K562 (cell line): Measurements from ENCODE around the gene IGSF3. TPM values are rescaled to one million over a fixed set of nuclear protein-coding genes. Genes with fewer than 3 reads are reported as not detected.

ENCODE experiments used
- ARID2 ChIP-seq: fragments of 450-650 bp; IDR thresholded peaks from 2 replicates; pipeline ENCODE4 v1.6.1; 2017; ENCODE audit warnings: antibody characterized with exemption, mild to moderate bottlenecking
- ATF1 ChIP-seq, 2 experiments: fragments of 450-650 bp in 1 of 2; IDR thresholded peaks; 2 replicates each; pipeline ENCODE4 v1.6.1; 2016; ENCODE audit warnings: missing compliant biosample characterization in 1 of 2, missing genetic modification characterization in 1 of 2
- ATF3 ChIP-seq, 2 experiments: fragments of 450-650 bp in 1 of 2; sonication (generic) in 1 of 2; formaldehyde crosslinking in 1 of 2; IDR thresholded peaks in 1 of 2; conservative IDR thresholded peaks in 1 of 2; 2 replicates each; pipeline versions ENCODE4 v1.6.1 to v1.8.1; 2016 to 2023; ENCODE audit warnings: mild to moderate bottlenecking in 2 of 2, moderate library complexity in 2 of 2, inconsistent platforms in 1 of 2, missing genetic modification reagents in 1 of 2
- ATF7 ChIP-seq: fragments of 450-650 bp; IDR thresholded peaks from 2 replicates; pipeline ENCODE4 v1.7.1; 2014; ENCODE audit warnings: mild to moderate bottlenecking, moderate library complexity
- CREB1 ChIP-seq, 2 experiments: sonication (generic) in 1 of 2; formaldehyde crosslinking in 1 of 2; IDR thresholded peaks; 2 replicates each; pipeline versions ENCODE4 v1.6.1 to v1.8.0; 2012 to 2022; ENCODE audit warnings: inconsistent platforms in 1 of 2, mild to moderate bottlenecking in 1 of 2, missing genetic modification reagents in 1 of 2, moderate library complexity in 1 of 2
- CREM ChIP-seq: IDR thresholded peaks from 2 replicates; pipeline ENCODE4 v1.6.1; 2014; ENCODE audit warnings: antibody characterized with exemption, low read depth
- DEAF1 ChIP-seq: fragments of 450-650 bp; formaldehyde crosslinking; IDR thresholded peaks from 2 replicates; pipeline ENCODE4 v1.4.0; 2020; ENCODE audit warnings: mild to moderate bottlenecking, moderate library complexity
- FOXP4 ChIP-seq: sonication (generic); formaldehyde crosslinking; IDR thresholded peaks from 2 replicates; pipeline ENCODE4 v1.8.0; 2022; ENCODE audit warnings: mild to moderate bottlenecking, missing genetic modification reagents, borderline replicate concordance
- MAFG ChIP-seq: fragments of 450-650 bp; conservative IDR thresholded peaks from 2 replicates; pipeline ENCODE4 v1.6.1; 2016; ENCODE audit warnings: missing genetic modification characterization, missing compliant biosample characterization
- MYC ChIP-seq, 2 experiments: fragments of 250-450 bp in 1 of 2; sonication (Bioruptor Pico) in 1 of 2; IDR thresholded peaks; 2 replicates each; pipeline versions ENCODE4 v1.5.1 to v1.6.1; 2012 to 2021; ENCODE audit warnings: low read depth in 2 of 2, borderline replicate concordance in 1 of 2, improper control_type of control experiment in 1 of 2, low read length in 1 of 2, mild to moderate bottlenecking in 1 of 2, moderate library complexity in 1 of 2
- PHF8 ChIP-seq: fragments of 200-600 bp; sonication (generic); IDR thresholded peaks from 2 replicates; pipeline ENCODE4 v1.6.1; 2012; ENCODE audit warnings: mixed run types, mild to moderate bottlenecking, inconsistent platforms, low read length, moderate library complexity, borderline replicate concordance
- POU5F1 ChIP-seq: fragments of 150-350 bp; IDR thresholded peaks from 2 replicates; pipeline ENCODE4 v1.6.1; 2014; ENCODE audit warnings: borderline replicate concordance, low read length, low read depth, mild to moderate bottlenecking; ENCODE audit not compliant: partially characterized antibody
- SMARCE1 ChIP-seq: fragments of 450-650 bp; IDR thresholded peaks from 2 replicates; pipeline ENCODE4 v1.7.1; 2016; ENCODE audit warnings: mild to moderate bottlenecking
- TEAD4 ChIP-seq, 2 experiments: sonication (generic) in 1 of 2; formaldehyde crosslinking in 1 of 2; IDR thresholded peaks; 2 replicates each; pipeline versions ENCODE4 v1.6.1 to v1.8.0; 2012 to 2022; ENCODE audit warnings: borderline replicate concordance in 1 of 2, inconsistent platforms in 1 of 2, low read length in 1 of 2, mild to moderate bottlenecking in 1 of 2, missing genetic modification reagents in 1 of 2
- ZNF12 ChIP-seq: sonication (generic); formaldehyde crosslinking; IDR thresholded peaks from 2 replicates; pipeline ENCODE4 v1.4.0; 2020; ENCODE audit warnings: mild to moderate bottlenecking, missing genetic modification reagents
- ZNF239 ChIP-seq: fragments of 250-450 bp; sonication (Bioruptor Pico); IDR thresholded peaks from 2 replicates; pipeline ENCODE4 v1.4.0; 2020; ENCODE audit warnings: mild to moderate bottlenecking
- ZNF316 ChIP-seq: fragments of 450-650 bp; IDR thresholded peaks from 2 replicates; pipeline ENCODE4 v1.6.1; 2016
- ZNF436 ChIP-seq: fragments of 250-450, 450-650 bp; sonication (Bioruptor Pico); formaldehyde crosslinking; IDR thresholded peaks from 2 replicates; pipeline ENCODE4 v1.7.0; 2020; ENCODE audit warnings: mild to moderate bottlenecking
- polyA plus RNA-seq, 8 experiments: library from polyadenylated mRNA; depleted of rRNA in 4 of 8; stranded (reverse) in 5 of 8; unstranded in 3 of 8; fragments of >200 nt; fragmentation: Nextera tagmentation in 2 of 8; fragmentation: Illumina TruSeq in 1 of 8; extraction: Ambion mirVana in 2 of 8; extraction: Trizol in 1 of 8; gene quantifications; 2 replicates each; pipeline versions ENCODE4 v1.2.1 to v1.2.3, GENCODE V29; 2011 to 2014; ENCODE audit warnings: inconsistent platforms in 1 of 8, missing spikeins in 1 of 8
- total RNA-seq, 7 experiments: library from RNA; depleted of rRNA in 6 of 7; stranded (reverse); fragments of >200 nt in 6 of 7; fragmentation: Illumina TruSeq in 2 of 7; extraction: Trizol in 2 of 7; gene quantifications; 2 replicates each; pipeline versions ENCODE4 v1.2.1 to v1.2.3, GENCODE V29; 2011 to 2021; ENCODE audit warnings: low replicate concordance in 1 of 7
- TF ChIP-seq, protein P1 (sequence below): IDR thresholded peaks from 2 replicates; pipeline ENCODE4 v1.6.1; 2012; ENCODE audit warnings: low read depth, low read length, improper control_type of control experiment, borderline replicate concordance

IGSF3 gene
- total and polyA plus RNA-seq, 9 of the 15 experiments (the other 6 are each of a cell fraction or from before 2014, with no cell fraction given), result 1.1 to 15.0 (median 8.3) TPM

DNA sequence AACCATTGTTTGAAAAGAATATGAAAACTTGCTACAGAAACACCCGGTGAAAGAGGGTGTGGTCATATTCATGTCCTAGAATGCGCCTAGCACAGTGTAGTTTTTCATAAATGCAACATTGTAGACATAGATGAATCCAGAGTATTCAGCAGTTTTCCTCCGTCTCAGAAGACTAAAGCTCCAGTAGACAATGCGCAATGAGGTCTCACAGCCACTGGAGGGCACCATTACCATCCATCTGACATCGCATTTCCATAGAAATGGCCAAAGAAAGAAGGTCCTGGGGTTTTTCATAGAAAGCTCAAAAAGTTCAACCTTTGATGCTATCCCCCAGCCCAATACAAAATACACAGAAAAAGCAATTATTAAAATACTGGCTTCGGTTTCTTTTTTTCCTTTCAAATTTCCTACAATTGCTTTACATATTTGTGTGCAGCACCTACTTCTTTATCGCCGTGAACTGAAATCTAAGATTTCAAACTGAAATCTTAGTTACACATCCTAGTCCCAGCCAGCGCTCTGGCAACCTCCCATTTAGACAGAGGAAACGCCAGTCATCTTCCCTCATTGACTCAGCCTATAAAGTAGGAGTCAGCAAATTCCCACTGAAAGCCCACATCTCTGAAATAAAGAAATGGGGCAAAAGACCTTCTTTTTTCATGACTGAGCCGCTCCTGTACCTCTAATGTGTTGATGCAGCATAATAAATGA lies 92.8 kb downstream of the IGSF3 start (continued):
- TF ChIP-seq FOXP4 (no peak), ZNF436 (CRISPR knock-in tag) (no peak), ATF1 (CRISPR knock-in tag; IDR thresholded peaks at IDR 0.05) (no peak), ATF1 (tag; IDR thresholded peaks at IDR 0.05) (peak; percentile 15; the same call in 1 of the 2 replicates), ZNF239 (CRISPR knock-in tag) (no peak), MAFG (tag) (peak; percentile 76), SMARCE1 (no peak), ZNF316 (peak; percentile 94), DEAF1 (CRISPR knock-in tag) (peak; percentile 95), ZNF12 (CRISPR knock-in tag) (no peak), MYC (IDR thresholded peaks at IDR 0.05; ENCODE audit: low read depth, low read length) (0 out of 2 replicates have a peak, but pooled peaks have one; percentile 35), MYC (CRISPR knock-in tag; IDR thresholded peaks at IDR 0.05; ENCODE audit: borderline replicate concordance, low read depth) (no peak), POU5F1 (no peak), CREM (peak; percentile 54; the same call in 1 of the 2 replicates), PHF8 (no peak), ATF3 (IDR thresholded peaks at IDR 0.05) (no peak), ATF3 (CRISPR knock-in tag; conservative IDR thresholded peaks at IDR 0.05) (0 out of 2 replicates have a peak, but pooled peaks have one; percentile 35), ATF7 (peak; percentile 32; the same call in 1 of the 2 replicates), TEAD4 (IDR thresholded peaks at IDR 0.05; ENCODE audit: low read length) (peak; percentile 31; the same call in 1 of the 2 replicates), TEAD4 (CRISPR knock-in tag; IDR thresholded peaks at IDR 0.05; ENCODE audit: borderline replicate concordance) (no peak), CREB1 (IDR thresholded peaks at IDR 0.05) (peak; percentile 15; the same call in 1 of the 2 replicates), CREB1 (CRISPR knock-in tag; IDR thresholded peaks at IDR 0.05) (no peak), ARID2 (peak; percentile 72; the same call in 1 of the 2 replicates)
- TF ChIP-seq, protein P1, sequence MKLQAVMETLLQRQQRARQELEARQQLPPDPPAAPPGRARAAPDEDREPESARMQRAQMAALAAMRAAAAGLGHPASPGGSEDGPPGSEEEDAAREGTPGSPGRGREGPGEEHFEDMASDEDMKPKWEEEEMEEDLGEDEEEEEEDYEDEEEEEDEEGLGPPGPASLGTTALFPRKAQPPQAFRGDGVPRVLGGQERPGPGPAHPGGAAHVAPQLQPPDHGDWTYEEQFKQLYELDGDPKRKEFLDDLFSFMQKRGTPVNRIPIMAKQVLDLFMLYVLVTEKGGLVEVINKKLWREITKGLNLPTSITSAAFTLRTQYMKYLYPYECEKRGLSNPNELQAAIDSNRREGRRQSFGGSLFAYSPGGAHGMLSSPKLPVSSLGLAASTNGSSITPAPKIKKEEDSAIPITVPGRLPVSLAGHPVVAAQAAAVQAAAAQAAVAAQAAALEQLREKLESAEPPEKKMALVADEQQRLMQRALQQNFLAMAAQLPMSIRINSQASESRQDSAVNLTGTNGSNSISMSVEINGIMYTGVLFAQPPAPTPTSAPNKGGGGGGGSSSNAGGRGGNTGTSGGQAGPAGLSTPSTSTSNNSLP, result 0 out of 2 replicates have a peak, but pooled peaks have one; percentile 10
